SW480 (cell line): Measurements from ENCODE around the gene POPDC2.
"Not testable (repeated sequence)": the region's sequence is repeated elsewhere in the genome, so short reads cannot be mapped to it uniquely, and the experiment has no call there.

Source experiments
- DNase-seq: peaks from one replicate; pipeline ENCODE4 v3.0.0-alpha.2; 2016; ENCODE audit warnings: low spot score

POPDC2 gene

GRCh38 chr3:119660474-119661440 is at the start of gene POPDC2:
POPDC2 (minus strand) TSS chr3:119660589; CDS start chr3:119660423, 166 bp downstream.
- no peak for DNase-seq

GRCh38 chr3:119703820-119704531 is 43.6 kb upstream of the POPDC2 start:
- no peak for DNase-seq

GRCh38 chr3:119702530-119703527 is 42.4 kb upstream of the POPDC2 start, which contains the start of gene CFAP91:
CFAP91 (plus strand) TSS chr3:119703022; CDS start chr3:119703099, 77 bp downstream.
- no peak for DNase-seq

- DNase-seq = no peak
These were observed 40.7 kb upstream of the POPDC2 start for GRCh38 chr3:119700920-119701734.

- DNase-seq = peak; percentile 20
These were observed 40.0 kb upstream of the POPDC2 start for GRCh38 chr3:119700269-119700919.

GRCh38 chr3:119697394-119697793 is 37.0 kb upstream of the POPDC2 start:
- DNase-seq = no peak

- no peak for DNase-seq
These were observed 35.1 kb upstream of the POPDC2 start for GRCh38 chr3:119695480-119695879.

GRCh38 chr3:119690043-119690656 is 29.8 kb upstream of the POPDC2 start:
- DNase-seq = peak; percentile 14

- no peak for DNase-seq
These were observed 23.0 kb upstream of the POPDC2 start for GRCh38 chr3:119683421-119683820.

- DNase-seq = peak; percentile 52
These were observed 20.9 kb upstream of the POPDC2 start for GRCh38 chr3:119681279-119681678.

GRCh38 chr3:119679874-119680273 is 19.5 kb upstream of the POPDC2 start:
- DNase-seq = no peak

GRCh38 chr3:119678209-119678608 is 17.8 kb upstream of the POPDC2 start:
- DNase-seq = not testable (repeated sequence)

- DNase-seq = no peak
These were observed 17.2 kb upstream of the POPDC2 start for GRCh38 chr3:119677641-119677934.

GRCh38 chr3:119676771-119677640 is 16.6 kb upstream of the POPDC2 start, which contains the start of gene COX17:
COX17 (minus strand) TSS chr3:119677406; CDS start chr3:119677310, 96 bp downstream.
- peak; percentile 97 for DNase-seq

- DNase-seq = no peak
These were observed 15.6 kb upstream of the POPDC2 start for GRCh38 chr3:119676020-119676419.

- DNase-seq = no peak
These were observed 14.9 kb upstream of the POPDC2 start for GRCh38 chr3:119675188-119675874.

GRCh38 chr3:119673875-119674274 is 13.5 kb upstream of the POPDC2 start:
- no peak for DNase-seq

- no peak for DNase-seq
These were observed 12.4 kb upstream of the POPDC2 start for GRCh38 chr3:119672776-119673175.
